ENCODE data around the gene TECPR2.

GRCh38 chr14:102481791-102482238 is 119.1 kb downstream of the TECPR2 start:
- TF ChIP-seq MAX (IDR thresholded peaks at IDR 0.05; ENCODE audit: low read depth, low read length) (no peak), MYC (IDR thresholded peaks at IDR 0.05; ENCODE audit: low read depth, low read length) (no peak)
